Panc1 (cell line): ENCODE data around the gene POLR1B. TPM values are rescaled to one million over a fixed set of nuclear protein-coding genes. Genes with fewer than 3 reads are reported as not detected.
"Not testable (repeated sequence)": the region's sequence is repeated elsewhere in the genome, so short reads cannot be mapped to it uniquely, and the experiment has no call there.

ENCODE experiments used
- ATAC-seq: fragments of 200-7000 bp; cut with Tn5 transposase; 2 replicates; pipeline ENCODE4 v1.9.1; 2020; ENCODE audit warnings: mild to moderate bottlenecking, moderate library complexity
- BruUV-seq: library from RNA; stranded (reverse); fragments of 400-500 nt; replicated peaks from 2 replicates; lab custom pipeline; 2021; lab: Mats Ljungman, UMichigan
- CTCF ChIA-PET: fragments of 300-600 bp; sonication (Branson Sonifier 250); formaldehyde crosslinking; loops from one replicate; lab custom pipeline; 2022; ENCODE audit warnings: antibody characterized with exemption; lab: Charles Lee
- POLR2A ChIA-PET: fragments of 300-600 bp; sonication (Branson Sonifier 250); formaldehyde crosslinking; loops from one replicate; lab custom pipeline; 2022; ENCODE audit warnings: antibody characterized with exemption; lab: Charles Lee
- DNase-seq: peaks from one replicate; pipeline ENCODE4 v3.0.0-alpha.2; 2010; ENCODE audit warnings: low read depth, low spot score
- H3K27ac ChIP-seq: 2 replicates; pipeline ENCODE4 v1.5.1; 2011; ENCODE audit warnings: mild to moderate bottlenecking, low read length, inconsistent platforms
- H3K27me3 ChIP-seq: fragments of 200-500 bp; sonication (Bioruptor generic); 2 replicates; pipeline ENCODE4 v1.6.0; 2014; ENCODE audit warnings: low read length, inconsistent platforms; ENCODE audit not compliant: control insufficient read depth, insufficient read depth
- H3K36me3 ChIP-seq: fragments of 200-500 bp; sonication (Bioruptor generic); 2 replicates; pipeline ENCODE4 v1.5.1; 2014; ENCODE audit warnings: inconsistent platforms, mild to moderate bottlenecking, low read length, moderate library complexity; ENCODE audit not compliant: control insufficient read depth, insufficient read depth
- H3K4me1 ChIP-seq: 2 replicates; pipeline ENCODE4 v1.5.1; 2011; ENCODE audit warnings: inconsistent platforms, mild to moderate bottlenecking, low read length, moderate library complexity; ENCODE audit not compliant: control insufficient read depth, insufficient read depth
- H3K4me3 ChIP-seq, 2 experiments: 2 replicates each; pipeline ENCODE4 v1.5.1; 2011 to 2012; ENCODE audit warnings: low read depth in 2 of 2, low read length in 2 of 2, mild to moderate bottlenecking in 2 of 2, inconsistent platforms in 1 of 2, moderate library complexity in 1 of 2
- H3K9me3 ChIP-seq: fragments of 200-500 bp; sonication (Bioruptor generic); 2 replicates; pipeline ENCODE4 v1.5.1; 2014; ENCODE audit warnings: low read depth, mild to moderate bottlenecking, inconsistent platforms, low read length, moderate library complexity; ENCODE audit not compliant: control insufficient read depth, insufficient read depth
- CTCF ChIP-seq: fragments of 450-650 bp; IDR thresholded peaks from 2 replicates; pipeline ENCODE4 v1.5.1; 2017; ENCODE audit warnings: mild to moderate bottlenecking
- POLR2AphosphoS5 ChIP-seq: IDR thresholded peaks from 2 replicates; pipeline ENCODE4 v1.6.1; 2012; ENCODE audit warnings: mild to moderate bottlenecking, low read depth, low read length, moderate library complexity
- REST ChIP-seq, 2 experiments: IDR thresholded peaks; 2 replicates each; pipeline ENCODE4 v1.6.1; 2011 to 2012; ENCODE audit warnings: low read depth in 2 of 2, control low read depth in 1 of 2, low read length in 1 of 2, mild to moderate bottlenecking in 1 of 2, moderate library complexity in 1 of 2; ENCODE audit not compliant: insufficient read depth in 1 of 2
- SIN3A ChIP-seq: IDR thresholded peaks from 2 replicates; pipeline ENCODE4 v1.6.1; 2012; ENCODE audit warnings: low read depth, mild to moderate bottlenecking, low read length, moderate library complexity, borderline replicate concordance; ENCODE audit not compliant: insufficient read depth
- TCF7L2 ChIP-seq: IDR thresholded peaks from 2 replicates; pipeline ENCODE4 v1.6.1; 2011; ENCODE audit warnings: mild to moderate bottlenecking, low read depth, low read length, inconsistent platforms
- in situ Hi-C: cut with HindIII; loops from 2 replicates; pipeline ENCODE4 v1.10.0; 2016; ENCODE audit warnings: low sequenced_read_pairs, low pct_unique_long_range_greater_than_20kb
- intact Hi-C: fragments of 100-400 bp; cut with micrococcal nuclease; formaldehyde crosslinking; loops from one replicate; pipeline ENCODE4 v1.10.0; 2022; ENCODE audit not compliant: unreplicated experiment
- total RNA-seq: library from RNA; stranded (reverse); gene quantifications from one replicate; pipeline ENCODE4 v1.2.1, GENCODE V29; 2021; ENCODE audit not compliant: unreplicated experiment

The POLR1B gene
- total RNA-seq, 1 experiment from 2014 or later = 35.4 TPM

- DNase-seq (no peak), ATAC-seq (no peak)
- intact Hi-C loops (no loop called here), in situ Hi-C loops (no loop called here)
- peaks cover 9% of the 10 kb centered on the region for H3K36me3 ChIP-seq
- no peaks in the 10 kb centered on the region for H3K9me3 ChIP-seq
- no peak overlapping the region for H3K4me3 ChIP-seq
- BruUV-seq = no TSS peak
- ChIA-PET CTCF (no interaction called here), POLR2A (no interaction called here)
- no peak overlapping the region for H3K27ac ChIP-seq
- no peaks in the 10 kb centered on the region for H3K27me3 ChIP-seq
- TF ChIP-seq REST (IDR thresholded peaks at IDR 0.05; ENCODE audit: insufficient read depth in 1 of 2, low read depth in 2 of 2, low read length in 1 of 2) = no peak
- no peak for TF ChIP-seq TCF7L2
- no peak for TF ChIP-seq CTCF
- no peak for TF ChIP-seq POLR2AphosphoS5
- TF ChIP-seq SIN3A = no peak
- no peaks in the 10 kb centered on the region for H3K4me1 ChIP-seq
Measured at GRCh38 chr2:112494828-112495227, 47.4 kb upstream of the POLR1B start.

- BruUV-seq, intact Hi-C loops, H3K27ac ChIP-seq, DNase-seq, ATAC-seq, H3K4me1 ChIP-seq, H3K36me3 ChIP-seq, POLR2A ChIA-PET, H3K4me3 ChIP-seq, H3K9me3 ChIP-seq, in situ Hi-C loops, CTCF ChIA-PET, H3K27me3 ChIP-seq: not testable (repeated sequence)
- TF ChIP-seq CTCF = peak; percentile 30
Measured at GRCh38 chr2:112495878-112496277, 46.4 kb upstream of the POLR1B start.
